ENCODE measurements around the gene GFPT2.

- TF ChIP-seq POLR2A (IDR thresholded peaks at IDR 0.05; ENCODE audit: low read length) = no peak
- no peak for TF ChIP-seq GATA1 (IDR thresholded peaks at IDR 0.05; ENCODE audit: low read depth, low read length)
Observed at GRCh38 chr5:180401229-180401907, 48.2 kb upstream of the GFPT2 start.
